ENCODE measurements around the gene DLX3. TPM values are rescaled to one million over a fixed set of nuclear protein-coding genes. Genes with fewer than 3 reads are reported as not detected.

The DLX3 gene
- total RNA-seq, 2 donors from 2014 or later, result not detected

- Mint-ChIP-seq H3K27ac (no peak overlapping the region), H3K27me3 (peaks cover 41% of the 10 kb centered on the region), H3K36me3 (ENCODE audit: low read depth) (no peaks in the 10 kb centered on the region), H3K9me3 (peaks cover 12% of the 10 kb centered on the region), H3K4me1 (no peaks in the 10 kb centered on the region), H3K4me3 (no peak overlapping the region)
- ATAC-seq (replicated peaks), result no peak
These were observed 18.1 kb upstream of the DLX3 start for GRCh38 chr17:50013079-50013478.

- no peak overlapping the region for H3K27ac Mint-ChIP-seq
- ATAC-seq (replicated peaks), result no peak
- peaks cover 42% of the 10 kb centered on the region for H3K27me3 Mint-ChIP-seq
- H3K4me3 Mint-ChIP-seq, result no peak overlapping the region
- H3K4me1 Mint-ChIP-seq, result no peaks in the 10 kb centered on the region
- H3K36me3 Mint-ChIP-seq (ENCODE audit: low read depth), result no peaks in the 10 kb centered on the region
- peaks cover 4% of the 10 kb centered on the region for H3K9me3 Mint-ChIP-seq
These were observed 14.3 kb upstream of the DLX3 start for GRCh38 chr17:50009282-50009681.

- Mint-ChIP-seq H3K27me3 (peaks cover 47% of the 10 kb centered on the region), H3K4me3 (no peak overlapping the region), H3K36me3 (ENCODE audit: low read depth) (no peaks in the 10 kb centered on the region), H3K9me3 (no peaks in the 10 kb centered on the region), H3K4me1 (no peaks in the 10 kb centered on the region), H3K27ac (no peak overlapping the region)
- no peak for ATAC-seq (replicated peaks)
These were observed 8.9 kb upstream of the DLX3 start for GRCh38 chr17:50003911-50004310.

GRCh38 chr17:49998836-49999511 is 4.0 kb upstream of the DLX3 start:
- H3K27me3 Mint-ChIP-seq, result peaks cover 55% of the 10 kb centered on the region
- ATAC-seq (replicated peaks), result no peak
- H3K4me1 Mint-ChIP-seq, result peaks cover 14% of the 10 kb centered on the region
- peaks cover 3% of the 10 kb centered on the region for H3K36me3 Mint-ChIP-seq (ENCODE audit: low read depth)
- no peaks in the 10 kb centered on the region for H3K9me3 Mint-ChIP-seq
- H3K27ac Mint-ChIP-seq, result no peak overlapping the region
- peak overlapping the region; percentile 19 for H3K4me3 Mint-ChIP-seq

GRCh38 chr17:49997773-49998703 is 3.0 kb upstream of the DLX3 start:
- H3K4me1 Mint-ChIP-seq, result peaks cover 16% of the 10 kb centered on the region
- ATAC-seq (replicated peaks), result peak; percentile 87
- H3K27ac Mint-ChIP-seq, result no peak overlapping the region

GRCh38 chr17:49997301-49997650 is 2.3 kb upstream of the DLX3 start:
- Mint-ChIP-seq H3K36me3 (ENCODE audit: low read depth) (peaks cover 6% of the 10 kb centered on the region), H3K9me3 (no peaks in the 10 kb centered on the region), H3K27ac (no peak overlapping the region), H3K4me1 (peaks cover 16% of the 10 kb centered on the region), H3K4me3 (peak overlapping the region; percentile 39), H3K27me3 (peaks cover 61% of the 10 kb centered on the region)
- no peak for ATAC-seq (replicated peaks)

More at GRCh38 chr17:49997773-49998703, 3.0 kb upstream of the DLX3 start:
- peak overlapping the region; percentile 39 for H3K4me3 Mint-ChIP-seq
- H3K27me3 Mint-ChIP-seq, result peaks cover 58% of the 10 kb centered on the region
- no peaks in the 10 kb centered on the region for H3K9me3 Mint-ChIP-seq
- H3K36me3 Mint-ChIP-seq (ENCODE audit: low read depth), result peaks cover 6% of the 10 kb centered on the region

- Mint-ChIP-seq H3K36me3 (ENCODE audit: low read depth) (peaks cover 6% of the 10 kb centered on the region), H3K4me3 (peak overlapping the region; percentile 39), H3K4me1 (peaks cover 16% of the 10 kb centered on the region), H3K9me3 (no peaks in the 10 kb centered on the region), H3K27me3 (peaks cover 62% of the 10 kb centered on the region), H3K27ac (no peak overlapping the region)
- ATAC-seq (replicated peaks), result peak; percentile 33
These were observed 1.7 kb upstream of the DLX3 start for GRCh38 chr17:49996495-49997300.

GRCh38 chr17:49996121-49996494 is 1.1 kb upstream of the DLX3 start:
- peaks cover 16% of the 10 kb centered on the region for H3K4me1 Mint-ChIP-seq
- H3K4me3 Mint-ChIP-seq, result peak overlapping the region; percentile 18
- peaks cover 6% of the 10 kb centered on the region for H3K36me3 Mint-ChIP-seq (ENCODE audit: low read depth)
- peaks cover 57% of the 10 kb centered on the region for H3K27me3 Mint-ChIP-seq
- H3K27ac Mint-ChIP-seq, result no peak overlapping the region
- no peaks in the 10 kb centered on the region for H3K9me3 Mint-ChIP-seq
- no peak for ATAC-seq (replicated peaks)

- ATAC-seq (replicated peaks), result no peak
- peak overlapping the region; percentile 42 for H3K27ac Mint-ChIP-seq
- H3K27me3 Mint-ChIP-seq, result peaks cover 55% of the 10 kb centered on the region
- peak overlapping the region; percentile 79 for H3K4me3 Mint-ChIP-seq
- H3K9me3 Mint-ChIP-seq, result no peaks in the 10 kb centered on the region
- H3K4me1 Mint-ChIP-seq, result peaks cover 16% of the 10 kb centered on the region
- peaks cover 6% of the 10 kb centered on the region for H3K36me3 Mint-ChIP-seq (ENCODE audit: low read depth)
These were observed 654 bp downstream of the DLX3 start for GRCh38 chr17:49994085-49995054.

- peak overlapping the region; percentile 79 for H3K4me3 Mint-ChIP-seq
- no peak overlapping the region for H3K27ac Mint-ChIP-seq
- H3K27me3 Mint-ChIP-seq, result peaks cover 60% of the 10 kb centered on the region
- H3K4me1 Mint-ChIP-seq, result peaks cover 16% of the 10 kb centered on the region
- H3K9me3 Mint-ChIP-seq, result no peaks in the 10 kb centered on the region
- peak; percentile 31 for ATAC-seq (replicated peaks)
- H3K36me3 Mint-ChIP-seq (ENCODE audit: low read depth), result peaks cover 6% of the 10 kb centered on the region
These were observed 1.5 kb downstream of the DLX3 start for GRCh38 chr17:49993423-49994060.

- H3K4me3 Mint-ChIP-seq, result peak overlapping the region; percentile 48
- H3K4me1 Mint-ChIP-seq, result peaks cover 16% of the 10 kb centered on the region
- H3K27ac Mint-ChIP-seq, result no peak overlapping the region
- H3K27me3 Mint-ChIP-seq, result peaks cover 65% of the 10 kb centered on the region
- ATAC-seq (replicated peaks), result no peak
- H3K36me3 Mint-ChIP-seq (ENCODE audit: low read depth), result peaks cover 6% of the 10 kb centered on the region
- H3K9me3 Mint-ChIP-seq, result no peaks in the 10 kb centered on the region
These were observed 2.0 kb downstream of the DLX3 start for GRCh38 chr17:49992933-49993422.

GRCh38 chr17:49992191-49992932 is 2.7 kb downstream of the DLX3 start:
- Mint-ChIP-seq H3K27ac (no peak overlapping the region), H3K9me3 (no peaks in the 10 kb centered on the region), H3K4me3 (peak overlapping the region; percentile 48), H3K36me3 (ENCODE audit: low read depth) (peaks cover 6% of the 10 kb centered on the region), H3K4me1 (peaks cover 16% of the 10 kb centered on the region), H3K27me3 (peaks cover 66% of the 10 kb centered on the region)
- no peak for ATAC-seq (replicated peaks)
